Fibroblast of upper back skin (primary cell): ENCODE results near the gene GDF11.
"Not testable (repeated sequence)": the region's sequence is repeated elsewhere in the genome, so short reads cannot be mapped to it uniquely, and the experiment has no call there.

Experiments
- DNase-seq: peaks from one replicate; pipeline ENCODE4 v3.0.0-alpha.2; 2013

GDF11 gene

DNA sequence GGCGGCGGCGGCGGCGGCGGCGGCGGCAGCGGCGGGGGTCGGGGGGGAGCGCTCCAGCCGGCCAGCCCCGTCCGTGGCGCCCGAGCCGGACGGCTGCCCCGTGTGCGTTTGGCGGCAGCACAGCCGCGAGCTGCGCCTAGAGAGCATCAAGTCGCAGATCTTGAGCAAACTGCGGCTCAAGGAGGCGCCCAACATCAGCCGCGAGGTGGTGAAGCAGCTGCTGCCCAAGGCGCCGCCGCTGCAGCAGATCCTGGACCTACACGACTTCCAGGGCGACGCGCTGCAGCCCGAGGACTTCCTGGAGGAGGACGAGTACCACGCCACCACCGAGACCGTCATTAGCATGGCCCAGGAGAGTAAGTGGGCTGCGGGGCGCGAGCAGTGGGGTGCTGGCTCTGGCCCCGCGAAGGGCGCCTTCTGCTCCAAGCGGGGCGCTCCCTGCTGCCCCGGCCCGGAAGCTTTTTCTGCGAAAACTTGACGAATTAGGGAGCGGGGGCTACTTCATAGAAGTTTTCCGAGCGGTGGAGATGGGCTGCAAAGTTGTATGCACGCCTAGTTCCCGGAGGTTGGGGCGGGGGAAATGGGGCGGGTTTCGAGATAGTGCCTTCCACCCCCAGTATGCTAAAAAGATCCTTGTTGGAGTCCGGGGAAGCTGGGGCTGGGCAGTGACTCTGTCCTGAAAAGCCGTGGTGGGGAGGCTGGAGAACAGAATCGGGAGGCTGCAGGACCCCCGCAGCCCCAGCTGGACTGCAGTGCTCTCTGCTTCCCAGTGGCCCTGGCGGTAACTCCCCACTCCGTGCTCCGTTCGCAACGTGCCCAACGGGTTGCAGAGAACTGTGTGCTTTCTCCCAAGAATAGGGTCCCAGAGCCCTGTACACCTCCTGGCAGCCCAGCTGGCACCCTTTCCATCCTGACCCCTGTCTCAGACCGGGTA lies 751 bp downstream of the GDF11 start:
- DNase-seq, result peak; percentile 56

GRCh38 chr12:55744340-55745030 lies 1.6 kb downstream of the GDF11 start:
- no peak for DNase-seq

DNA sequence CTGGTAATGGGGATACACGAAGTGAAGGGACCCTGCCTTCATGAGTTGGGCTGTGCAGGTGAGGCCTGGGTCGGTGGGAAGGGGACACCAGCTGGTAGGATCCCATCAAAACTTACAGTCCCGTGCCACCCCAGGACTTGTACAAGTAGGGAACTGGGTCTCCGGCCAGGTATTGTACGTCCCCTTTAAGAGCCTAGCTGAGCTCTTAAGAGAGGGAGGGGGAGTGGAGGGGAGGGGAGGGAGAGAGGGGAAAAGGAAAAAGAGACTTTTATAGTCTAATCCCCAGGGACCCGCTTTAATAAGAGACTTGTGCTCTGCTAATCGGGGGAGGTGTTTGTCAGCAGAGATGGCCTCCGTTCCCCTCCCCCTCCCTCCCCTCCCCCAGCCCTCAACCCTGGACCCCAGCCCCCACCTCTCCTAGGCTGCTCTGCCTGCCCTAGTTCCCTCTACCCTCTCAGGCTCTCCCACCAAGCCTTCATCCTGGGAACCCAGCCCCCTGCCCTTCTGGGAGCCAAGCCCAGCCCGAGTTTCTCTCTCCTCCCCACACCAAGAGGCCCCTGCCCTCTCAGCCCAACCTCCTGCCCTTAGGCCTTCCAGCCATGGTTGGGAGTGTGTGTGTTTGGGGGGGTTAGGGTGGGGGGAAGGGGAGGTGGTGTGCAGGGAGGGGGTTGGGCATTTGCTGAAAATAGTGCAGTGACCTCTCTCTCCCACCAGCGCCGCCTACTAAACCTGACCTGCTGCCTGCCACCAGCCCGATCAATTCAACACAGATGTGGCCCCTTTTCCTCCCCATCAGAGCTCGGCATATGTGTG lies 2.6 kb downstream of the GDF11 start:
- peak; percentile 57 for DNase-seq

DNA sequence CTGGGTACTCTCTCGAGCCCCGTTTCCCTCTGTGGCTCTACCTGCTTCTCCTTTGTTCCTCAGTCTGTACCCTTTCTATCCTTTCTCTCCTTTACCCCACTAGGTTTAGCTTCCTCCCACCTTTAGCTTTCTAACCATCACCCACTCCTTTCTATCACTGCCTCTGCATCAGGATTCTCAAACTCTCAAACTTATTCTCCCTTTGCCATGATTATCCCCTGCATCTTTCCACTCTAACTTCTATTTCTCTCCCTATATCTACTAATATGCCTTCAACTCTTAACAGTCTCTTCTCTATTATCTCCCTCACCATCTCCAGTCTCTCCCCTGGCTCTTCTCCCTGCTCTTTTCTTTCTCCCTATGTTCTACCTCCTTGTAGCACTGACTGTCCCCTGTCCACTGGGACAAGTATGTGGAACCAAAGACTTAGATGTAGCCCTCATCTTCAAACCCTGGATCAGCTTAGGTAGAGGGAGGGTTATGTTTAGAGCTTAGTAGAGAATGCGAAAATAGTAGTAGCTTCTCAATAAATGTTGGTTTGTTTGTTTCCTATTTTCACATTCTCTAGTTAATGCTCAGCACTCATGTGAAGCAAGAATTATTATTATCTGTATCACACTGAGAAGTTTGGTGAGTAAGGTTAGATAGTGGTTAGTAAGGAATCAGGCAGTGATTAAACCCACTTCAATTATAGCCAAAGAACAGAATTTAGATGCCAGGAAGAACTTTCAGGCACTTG lies 3.4 kb downstream of the GDF11 start:
- no peak for DNase-seq

GRCh38 chr12:55746913-55747231 lies 4.0 kb downstream of the GDF11 start:
- no peak for DNase-seq

- no peak for DNase-seq
Observed at GRCh38 chr12:55748230-55748993, 5.5 kb downstream of the GDF11 start.

GRCh38 chr12:55755246-55755645 lies 12.3 kb downstream of the GDF11 start:
- DNase-seq, result no peak

- no peak for DNase-seq
Observed at GRCh38 chr12:55757701-55758100, 14.8 kb downstream of the GDF11 start.

- DNase-seq, result not testable (repeated sequence)
Observed at GRCh38 chr12:55758575-55758974, 15.7 kb downstream of the GDF11 start.

DNA sequence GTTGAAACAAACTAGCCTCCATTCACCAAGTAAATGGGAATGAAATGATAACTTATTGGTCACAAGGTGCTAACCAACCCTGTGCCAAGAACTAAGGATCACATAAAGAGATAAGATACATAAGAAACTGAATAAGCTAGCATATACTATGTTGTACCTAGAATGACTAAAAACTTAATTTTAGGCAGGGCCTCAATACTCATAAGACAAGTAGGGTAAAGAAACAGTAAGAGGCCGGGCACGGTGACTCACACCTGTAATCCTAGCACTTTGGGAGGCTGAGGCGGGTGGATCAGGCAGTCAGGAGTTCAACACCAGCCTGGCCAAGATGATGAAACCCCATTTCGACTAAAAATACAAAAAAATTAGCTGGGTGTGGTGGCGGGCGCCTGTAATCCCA lies 17.7 kb downstream of the GDF11 start:
- no peak for DNase-seq

DNA sequence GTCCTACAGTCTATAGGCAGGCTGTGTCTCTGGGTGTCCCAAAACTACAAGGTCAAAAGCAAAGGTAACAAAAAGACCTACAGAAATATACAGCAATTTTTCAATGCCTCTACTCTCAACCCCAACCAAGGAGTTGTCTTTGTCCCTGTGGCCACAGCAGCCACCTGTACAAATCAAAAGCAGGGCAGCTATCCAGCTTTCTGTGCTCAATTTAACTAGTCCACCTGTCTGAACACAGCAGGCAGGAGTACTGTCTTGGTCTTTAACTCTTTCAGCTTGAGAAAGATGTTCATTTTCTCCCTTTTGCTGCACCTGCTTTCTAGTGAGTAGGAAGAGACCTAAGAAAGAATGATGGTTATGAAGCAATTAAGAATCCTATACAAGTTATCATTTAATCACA lies 19.7 kb downstream of the GDF11 start:
- DNase-seq, result no peak

- DNase-seq, result no peak
Observed at GRCh38 chr12:55765736-55766290, 22.9 kb downstream of the GDF11 start.

GRCh38 chr12:55767156-55767555 lies 24.2 kb downstream of the GDF11 start:
- no peak for DNase-seq

- DNase-seq, result no peak
Observed at GRCh38 chr12:55771736-55772135, 28.8 kb downstream of the GDF11 start.

DNA sequence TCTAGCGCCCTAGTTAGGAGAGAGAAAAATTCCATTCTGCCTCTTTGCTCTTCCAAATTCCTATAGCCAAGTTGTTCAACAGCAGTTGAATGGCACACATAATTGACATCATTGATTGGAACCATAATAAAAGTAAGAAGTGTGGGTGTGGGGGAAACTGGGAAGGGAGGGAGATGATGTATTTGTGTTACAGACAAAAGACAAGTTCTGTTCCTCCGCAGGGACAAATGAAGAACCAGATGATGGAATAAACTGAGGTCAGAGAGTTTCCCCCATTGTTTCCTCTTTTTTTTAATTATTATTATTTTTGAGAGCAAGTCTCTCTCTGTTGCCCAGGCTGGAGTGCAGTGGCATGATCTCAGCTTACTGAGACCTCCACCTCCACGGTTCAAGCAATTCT lies 34.9 kb downstream of the GDF11 start:
- DNase-seq, result no peak

DNA sequence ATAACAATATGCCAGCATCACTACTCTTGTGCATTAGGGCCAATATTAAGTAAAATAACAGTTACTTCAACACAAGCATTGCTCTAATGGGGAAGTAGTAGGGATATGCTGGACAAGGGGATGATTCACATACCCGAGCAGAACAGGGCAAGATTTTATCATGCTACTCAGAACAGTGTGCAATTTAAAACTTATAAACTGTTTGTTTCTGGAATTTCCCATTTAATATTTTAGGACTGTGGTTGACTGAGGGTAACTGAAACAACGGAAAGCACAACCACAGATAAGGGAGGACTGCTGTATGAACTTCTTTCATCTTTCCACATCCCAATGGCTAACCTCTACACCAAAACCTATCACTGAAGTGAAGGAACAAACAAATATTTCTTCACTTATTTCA lies 37.8 kb downstream of the GDF11 start:
- DNase-seq, result no peak

DNA sequence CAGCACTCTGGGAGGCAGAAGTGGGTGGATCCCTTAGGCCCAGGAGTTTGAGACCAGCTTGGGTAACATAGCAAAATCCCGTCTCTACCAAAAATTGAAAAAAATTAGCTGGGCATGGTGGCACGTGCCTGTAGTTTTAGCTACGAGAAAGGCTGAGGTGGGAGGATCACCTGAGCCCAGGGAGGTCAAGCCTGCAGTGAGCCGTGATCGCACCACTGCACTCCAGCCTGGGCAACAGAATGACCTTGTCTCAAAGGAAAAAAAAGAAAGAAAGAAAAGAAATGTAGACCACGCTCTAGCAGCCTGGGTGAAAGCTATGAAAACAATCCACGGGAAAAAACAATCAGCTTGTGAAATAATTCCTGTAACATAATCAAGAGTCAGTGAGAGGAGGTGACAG lies 45.6 kb downstream of the GDF11 start:
- DNase-seq, result no peak

GRCh38 chr12:55789171-55789570 lies 46.2 kb downstream of the GDF11 start:
- DNase-seq, result no peak

GRCh38 chr12:55789893-55790292 lies 47.0 kb downstream of the GDF11 start:
- DNase-seq, result no peak

GRCh38 chr12:55795950-55796349 lies 53.0 kb downstream of the GDF11 start:
- DNase-seq, result no peak

GRCh38 chr12:55797068-55797467 lies 54.1 kb downstream of the GDF11 start:
- DNase-seq, result peak; percentile 47

- no peak for DNase-seq
Observed at GRCh38 chr12:55797550-55797949, 54.6 kb downstream of the GDF11 start.
